ENCODE data around the gene GIMAP2.

The GIMAP2 gene

DNA sequence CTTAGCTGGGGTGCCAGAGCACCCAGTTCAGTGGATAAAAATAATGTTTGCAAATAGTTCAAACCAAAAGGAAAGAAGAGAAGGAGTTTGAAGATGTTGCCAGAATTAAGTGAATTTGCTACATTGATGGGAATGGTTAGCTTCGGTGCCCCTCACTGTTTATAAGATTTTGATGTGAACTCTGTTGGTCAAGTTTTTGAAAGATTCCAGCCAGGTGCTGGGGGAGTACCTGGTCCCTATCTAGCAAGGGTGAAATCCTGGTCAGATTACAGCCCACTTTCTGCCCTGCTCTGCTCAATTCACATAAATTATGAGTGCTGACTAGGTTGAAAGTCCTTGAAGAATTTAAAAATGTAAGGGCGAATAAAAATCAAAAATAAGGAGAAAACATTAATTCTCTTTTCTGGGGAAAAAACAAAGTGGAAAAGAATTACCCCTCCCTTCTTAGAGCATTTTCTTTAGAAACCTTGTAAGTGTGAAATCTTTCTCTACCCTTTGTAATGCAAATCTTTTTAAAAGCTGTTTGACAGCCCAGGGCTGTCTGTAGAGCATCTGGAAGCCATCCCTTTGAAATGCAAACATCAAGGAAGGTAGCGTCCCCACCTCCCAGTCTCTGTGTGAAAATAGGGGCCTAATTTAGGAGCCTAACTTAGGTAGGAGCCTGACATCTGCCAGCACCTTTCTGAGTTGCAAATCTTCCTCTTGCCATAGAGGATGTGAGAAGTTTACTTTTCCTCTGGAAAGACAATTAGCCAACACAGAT is 50.3 kb downstream of the GIMAP2 start:
- DNase-seq = no peak

GRCh38 chr7:150736864-150737263 is 51.4 kb downstream of the GIMAP2 start:
- DNase-seq = no peak

DNA sequence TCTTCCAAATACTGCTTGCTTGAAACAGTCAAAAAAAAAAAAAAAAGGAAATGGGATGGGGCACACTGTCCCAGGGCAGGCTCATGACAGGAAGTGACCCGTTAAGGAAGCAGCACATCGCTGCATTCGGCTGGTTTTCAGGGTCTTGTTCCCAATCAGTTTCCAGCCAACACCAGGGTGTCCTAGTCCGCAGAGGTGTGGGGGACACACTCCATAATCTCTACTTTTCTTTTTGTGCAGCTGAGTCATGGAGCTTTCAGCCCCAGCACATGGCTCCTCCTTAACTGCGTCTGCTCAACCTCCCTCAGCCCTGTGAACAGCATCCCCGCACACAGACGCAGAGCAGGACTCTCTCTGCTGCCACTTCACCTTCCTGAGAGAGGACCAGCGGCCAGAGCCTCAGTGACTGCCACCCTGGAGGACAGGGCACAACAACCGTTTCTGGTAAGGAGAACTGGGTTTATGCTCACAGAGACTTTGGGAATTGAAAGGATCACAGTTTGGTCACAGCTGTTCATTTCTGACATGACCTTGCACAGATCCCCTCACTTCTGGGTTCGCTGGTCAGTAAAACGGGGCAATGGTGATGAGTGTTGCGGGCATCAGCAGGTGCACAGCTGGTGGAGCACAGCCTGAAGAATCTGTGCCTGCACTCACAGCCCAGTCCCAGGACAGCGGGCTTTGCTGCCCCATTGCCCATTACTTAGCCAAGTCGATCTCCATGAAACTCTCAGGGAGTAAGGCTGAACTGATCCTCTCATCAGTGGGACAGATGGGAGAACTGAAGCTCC is 52.0 kb downstream of the GIMAP2 start, which contains the start of gene GIMAP5:
Gene GIMAP5 (plus strand): TSS at position 154 of the 791 bp plus-strand sequence. CDS start 3,467 bp downstream, outside the sequence.
- no peak for DNase-seq

GRCh38 chr7:150738092-150738491 is 52.6 kb downstream of the GIMAP2 start:
- DNase-seq = no peak

DNA sequence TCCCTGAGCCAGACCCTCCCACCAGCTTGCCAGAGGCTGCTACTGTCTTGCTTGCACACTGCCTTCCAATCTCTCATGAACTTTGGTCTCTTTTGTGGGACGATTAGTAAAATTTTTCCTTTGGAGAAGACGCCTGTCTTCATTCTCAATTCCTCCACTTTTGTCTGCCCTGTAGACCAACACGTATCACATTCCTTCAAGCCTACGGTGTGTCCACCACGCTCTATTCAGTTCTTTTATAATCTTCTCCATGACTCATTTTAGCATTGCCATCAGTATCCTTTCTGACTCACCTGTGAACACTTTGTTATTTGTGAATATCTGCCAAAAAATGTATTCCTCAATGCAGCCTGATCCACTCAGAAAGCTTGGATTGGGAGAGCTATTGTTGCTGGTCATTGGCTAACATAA is 53.1 kb downstream of the GIMAP2 start:
- peak; percentile 2 for DNase-seq

GRCh38 chr7:150739033-150739432 is 53.5 kb downstream of the GIMAP2 start:
- DNase-seq = no peak

DNA sequence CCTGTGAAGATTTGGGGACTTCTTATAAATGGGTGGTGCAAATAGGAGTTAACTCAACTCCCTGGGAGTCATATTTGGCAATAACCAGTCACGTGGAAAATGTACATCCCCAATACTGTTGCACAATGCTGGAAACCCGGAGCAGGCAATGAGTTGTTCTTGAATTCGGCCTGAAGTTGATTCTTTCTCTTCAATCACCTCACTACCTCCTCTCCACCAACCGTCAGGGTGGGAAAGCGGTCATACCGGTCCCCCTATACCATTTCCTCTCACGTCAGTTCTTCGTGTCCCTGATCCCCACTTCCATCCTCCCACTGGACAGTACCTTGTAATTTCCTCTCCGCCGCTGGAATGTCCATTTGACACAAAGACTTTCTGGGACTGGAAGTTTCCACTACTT is 54.5 kb downstream of the GIMAP2 start:
- DNase-seq = no peak

DNA sequence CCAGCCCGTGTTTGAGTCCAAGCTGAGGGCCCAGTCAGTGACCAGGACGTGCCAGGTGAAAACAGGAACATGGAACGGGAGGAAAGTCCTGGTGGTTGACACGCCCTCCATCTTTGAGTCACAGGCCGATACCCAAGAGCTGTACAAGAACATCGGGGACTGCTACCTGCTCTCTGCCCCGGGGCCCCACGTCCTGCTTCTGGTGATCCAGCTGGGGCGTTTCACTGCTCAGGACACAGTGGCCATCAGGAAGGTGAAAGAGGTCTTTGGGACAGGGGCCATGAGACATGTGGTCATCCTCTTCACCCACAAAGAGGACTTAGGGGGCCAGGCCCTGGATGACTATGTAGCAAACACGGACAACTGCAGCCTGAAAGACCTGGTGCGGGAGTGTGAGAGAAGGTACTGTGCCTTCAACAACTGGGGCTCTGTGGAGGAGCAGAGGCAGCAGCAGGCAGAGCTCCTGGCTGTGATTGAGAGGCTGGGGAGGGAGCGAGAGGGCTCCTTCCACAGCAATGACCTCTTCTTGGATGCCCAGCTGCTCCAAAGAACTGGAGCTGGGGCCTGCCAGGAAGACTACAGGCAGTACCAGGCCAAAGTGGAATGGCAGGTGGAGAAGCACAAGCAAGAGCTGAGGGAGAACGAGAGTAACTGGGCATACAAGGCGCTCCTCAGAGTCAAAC is 56.9 kb downstream of the GIMAP2 start:
- no peak for DNase-seq
